GM12872 (cell line): ENCODE results near the gene KCNQ1.

ENCODE experiments used
- TF ChIP-seq, protein P1 (sequence below): IDR thresholded peaks from 3 replicates; pipeline ENCODE4 v1.5.1; 2011; ENCODE audit warnings: low read depth, mild to moderate bottlenecking, low read length, moderate library complexity; ENCODE audit not compliant: insufficient read depth

KCNQ1 gene

DNA sequence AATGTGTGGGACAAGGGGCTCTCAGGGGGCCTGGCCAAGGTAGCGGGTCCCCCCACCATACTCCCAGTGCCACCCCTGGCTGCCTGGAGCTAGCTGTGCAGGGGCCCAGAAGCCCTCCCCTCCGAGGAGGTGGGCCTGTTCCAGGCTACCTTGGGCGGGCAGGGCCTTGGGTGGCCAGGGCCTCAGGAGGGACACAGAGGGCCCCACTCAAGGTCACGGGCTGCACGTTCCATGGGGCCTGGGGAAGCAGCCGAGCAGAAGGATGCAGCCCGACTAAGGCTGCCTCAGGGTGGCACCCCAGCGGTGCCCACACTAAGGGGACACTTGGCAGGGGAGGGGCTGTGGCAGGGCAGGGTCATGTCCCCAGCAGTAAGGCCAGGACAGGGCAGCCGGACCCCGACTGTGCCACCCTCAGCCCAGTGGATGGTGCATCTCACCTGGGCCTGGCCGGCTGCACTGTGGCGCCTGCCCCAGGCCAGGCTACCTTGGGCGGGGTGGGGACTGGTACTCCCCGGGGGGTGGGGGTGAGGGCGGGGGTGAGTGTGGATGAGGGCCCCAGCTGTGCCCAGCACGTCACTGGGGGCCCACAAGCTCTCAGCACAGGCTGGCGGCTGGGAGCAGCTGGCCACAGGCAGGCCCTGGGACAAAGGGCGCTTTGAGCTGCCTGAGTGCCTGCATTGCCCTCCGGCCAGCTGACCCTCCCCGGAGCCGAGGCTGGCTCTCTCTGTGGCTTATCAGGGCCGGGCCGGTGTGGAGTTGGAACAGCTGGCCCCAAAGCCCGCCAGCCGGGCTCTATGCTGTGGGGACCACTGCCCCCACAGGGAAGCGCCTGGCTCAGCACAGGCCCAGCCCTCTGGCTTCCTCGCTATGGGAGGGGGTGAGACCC, 117.1 kb downstream of the KCNQ1 start:
- TF ChIP-seq, protein P1, sequence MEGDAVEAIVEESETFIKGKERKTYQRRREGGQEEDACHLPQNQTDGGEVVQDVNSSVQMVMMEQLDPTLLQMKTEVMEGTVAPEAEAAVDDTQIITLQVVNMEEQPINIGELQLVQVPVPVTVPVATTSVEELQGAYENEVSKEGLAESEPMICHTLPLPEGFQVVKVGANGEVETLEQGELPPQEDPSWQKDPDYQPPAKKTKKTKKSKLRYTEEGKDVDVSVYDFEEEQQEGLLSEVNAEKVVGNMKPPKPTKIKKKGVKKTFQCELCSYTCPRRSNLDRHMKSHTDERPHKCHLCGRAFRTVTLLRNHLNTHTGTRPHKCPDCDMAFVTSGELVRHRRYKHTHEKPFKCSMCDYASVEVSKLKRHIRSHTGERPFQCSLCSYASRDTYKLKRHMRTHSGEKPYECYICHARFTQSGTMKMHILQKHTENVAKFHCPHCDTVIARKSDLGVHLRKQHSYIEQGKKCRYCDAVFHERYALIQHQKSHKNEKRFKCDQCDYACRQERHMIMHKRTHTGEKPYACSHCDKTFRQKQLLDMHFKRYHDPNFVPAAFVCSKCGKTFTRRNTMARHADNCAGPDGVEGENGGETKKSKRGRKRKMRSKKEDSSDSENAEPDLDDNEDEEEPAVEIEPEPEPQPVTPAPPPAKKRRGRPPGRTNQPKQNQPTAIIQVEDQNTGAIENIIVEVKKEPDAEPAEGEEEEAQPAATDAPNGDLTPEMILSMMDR = no peak

DNA sequence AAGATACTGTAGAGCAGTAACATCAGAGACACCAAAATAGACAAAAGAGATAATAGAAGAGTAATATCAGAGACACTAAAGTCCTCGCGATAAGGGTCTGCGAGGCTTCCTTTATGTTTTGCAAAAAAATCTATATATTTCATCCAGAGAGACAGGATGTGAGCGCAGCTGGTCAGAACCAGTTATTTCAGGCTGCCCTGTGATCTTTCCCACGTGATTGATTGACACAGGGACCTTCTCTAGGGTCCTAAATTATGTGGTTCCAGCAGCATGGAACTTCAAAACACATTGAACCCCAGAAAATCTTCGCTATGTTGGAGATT, 118.0 kb downstream of the KCNQ1 start:
- TF ChIP-seq, protein P1 = no peak

DNA sequence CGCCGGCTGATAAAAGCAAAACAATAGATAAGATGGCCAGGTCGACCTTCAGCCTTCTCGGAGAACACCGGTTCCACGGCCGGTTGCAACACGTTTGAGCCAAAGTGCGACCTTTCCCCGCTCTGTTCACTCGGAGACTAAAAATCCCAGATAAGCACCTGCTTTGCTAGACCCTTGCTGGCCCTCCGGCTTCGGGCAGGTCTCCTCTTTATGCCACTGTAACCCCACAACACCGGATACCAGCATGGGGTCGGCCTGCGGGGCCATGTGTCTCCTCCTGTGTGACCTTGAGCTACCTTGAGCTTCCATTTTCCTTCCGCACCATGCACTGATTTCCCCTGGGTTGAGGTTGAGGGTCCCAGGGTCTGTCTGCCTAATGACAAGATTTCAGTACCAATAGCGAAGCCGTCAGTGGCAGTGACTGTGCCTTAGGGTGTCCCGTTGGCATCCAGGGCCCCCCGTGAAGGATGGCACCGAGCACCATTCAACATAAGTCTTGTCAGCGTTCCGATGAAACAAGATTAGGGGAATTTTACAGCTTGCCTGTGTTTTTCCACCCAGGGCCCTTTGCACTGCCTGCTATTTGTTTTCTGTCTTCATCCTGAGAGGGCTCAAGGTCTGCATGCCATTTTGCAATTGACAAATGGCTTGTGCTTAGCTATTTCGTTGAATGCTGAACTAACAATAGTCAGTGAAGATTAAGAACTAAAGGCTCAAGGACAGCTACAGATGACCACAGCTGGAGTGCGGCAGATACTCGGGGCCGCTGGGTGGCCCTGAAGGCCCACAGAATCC, 118.6 kb downstream of the KCNQ1 start:
- TF ChIP-seq, protein P1 = no peak

DNA sequence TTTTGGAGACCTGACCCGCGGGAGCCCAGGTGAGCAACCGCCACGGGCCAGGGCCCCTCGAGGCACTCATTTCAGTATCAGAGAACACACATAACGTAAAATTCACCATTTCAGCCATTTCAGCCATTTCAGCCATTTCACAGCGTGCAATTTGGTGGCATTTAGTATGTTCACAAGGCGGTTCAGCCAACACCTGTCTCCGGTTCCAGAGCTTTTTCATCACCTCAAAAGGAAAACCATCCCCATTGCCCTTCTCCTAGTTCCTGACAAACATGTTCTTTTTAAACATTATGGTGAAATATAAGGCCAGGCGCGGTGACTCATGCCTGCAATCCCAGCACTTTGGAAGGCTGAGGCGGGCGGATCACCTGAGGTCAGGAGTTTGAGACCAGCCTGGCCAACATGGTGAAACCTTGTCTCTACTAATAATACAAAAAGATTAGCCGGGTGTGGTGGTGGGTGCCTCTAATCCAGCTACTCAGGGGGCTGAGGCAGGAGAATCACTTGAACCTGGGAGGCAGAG, 119.3 kb downstream of the KCNQ1 start:
- TF ChIP-seq, protein P1 = no peak

DNA sequence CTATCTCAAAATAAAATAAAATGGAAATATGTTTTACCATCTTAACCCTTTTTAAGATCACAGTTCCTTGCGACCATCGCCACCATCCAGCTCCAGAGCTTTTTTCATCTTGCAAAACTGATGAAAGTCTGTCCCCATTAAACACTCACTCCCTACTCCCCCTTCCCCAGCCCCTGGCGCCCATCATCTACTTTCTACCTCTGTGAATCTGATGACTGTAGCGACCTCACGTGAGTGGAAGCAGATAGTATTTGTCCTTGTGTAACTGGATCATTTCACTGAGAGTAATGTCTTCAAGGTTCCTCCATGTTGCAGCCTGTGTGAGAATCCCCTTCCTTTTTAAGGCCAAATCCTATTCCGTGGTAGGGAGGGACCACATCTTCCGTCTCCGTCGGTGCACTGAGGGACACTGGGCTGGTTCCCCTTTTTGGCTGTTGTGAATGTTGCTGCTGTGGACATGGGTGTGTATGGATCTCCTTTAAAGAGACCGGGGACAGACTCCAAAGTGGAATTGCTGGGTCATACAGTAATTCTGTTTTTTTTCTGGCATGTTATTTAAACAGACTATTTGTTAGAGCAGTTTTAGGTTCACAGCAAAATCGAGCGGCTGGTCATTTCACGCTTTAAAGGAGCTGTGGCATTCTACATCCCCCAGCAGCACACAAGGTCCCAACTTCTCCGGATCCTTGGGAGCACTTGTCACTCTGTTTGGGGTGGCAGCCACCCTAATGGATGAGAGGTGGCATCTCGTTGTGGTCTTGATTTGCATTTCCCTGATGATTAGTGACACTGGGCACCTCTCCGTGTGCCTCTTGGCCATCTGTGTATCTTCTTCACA, 120.0 kb downstream of the KCNQ1 start:
- TF ChIP-seq, protein P1 = no peak

DNA sequence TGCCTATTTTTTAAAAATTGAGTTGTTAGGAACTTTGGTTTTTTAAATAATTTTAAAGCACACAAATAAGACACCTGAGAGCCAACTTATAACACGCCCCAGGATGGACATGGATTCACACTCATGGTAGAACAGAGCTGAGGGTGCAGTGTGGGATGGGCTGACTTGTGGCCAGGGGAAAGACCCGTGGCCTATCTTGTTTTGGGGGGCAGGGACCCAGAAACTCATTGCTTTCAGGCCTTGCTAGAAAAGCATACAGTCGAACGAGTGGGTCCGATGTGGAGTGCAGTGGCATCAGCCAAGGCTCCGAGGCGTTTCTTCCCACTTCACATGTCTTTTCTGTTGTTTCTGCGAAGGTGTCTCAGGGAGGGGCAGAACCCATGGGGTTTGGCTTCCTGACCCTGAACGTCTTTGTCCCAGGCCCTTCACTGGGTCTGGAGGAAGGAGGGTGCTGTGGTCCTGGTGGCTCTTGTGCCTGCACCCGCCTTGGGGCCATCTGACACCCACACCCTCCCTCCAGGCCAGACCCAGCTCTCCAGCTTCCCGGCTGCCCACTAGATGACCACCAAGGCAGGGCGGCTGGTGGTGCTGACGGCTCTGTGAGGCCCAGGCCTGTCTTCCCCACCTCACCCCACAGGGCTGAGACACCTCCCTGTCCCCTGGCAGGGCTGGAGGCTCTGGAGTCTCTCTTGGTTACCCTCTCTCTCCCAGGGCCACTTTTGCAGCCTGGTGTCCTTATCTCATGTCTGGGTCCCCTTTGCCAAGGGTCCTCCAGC, 120.8 kb downstream of the KCNQ1 start:
- TF ChIP-seq, protein P1 = no peak
